NCI-H128 (cell line): Measurements from ENCODE around the gene PPP2R5D.
"Not testable (repeated sequence)": the region's sequence is repeated elsewhere in the genome, so short reads cannot be mapped to it uniquely, and the experiment has no call there.

ENCODE experiments used
- DNase-seq: peaks from one replicate; lab custom pipeline; 2025; ENCODE audit not compliant: unreplicated experiment; lab: John Stamatoyannopoulos, UW

PPP2R5D gene

GRCh38 chr6:42984001-42984923 lies at the start of gene PPP2R5D:
PPP2R5D (plus strand) TSS chr6:42984570; CDS start chr6:42984678, 108 bp downstream.
- peak; percentile 97 for DNase-seq

DNA sequence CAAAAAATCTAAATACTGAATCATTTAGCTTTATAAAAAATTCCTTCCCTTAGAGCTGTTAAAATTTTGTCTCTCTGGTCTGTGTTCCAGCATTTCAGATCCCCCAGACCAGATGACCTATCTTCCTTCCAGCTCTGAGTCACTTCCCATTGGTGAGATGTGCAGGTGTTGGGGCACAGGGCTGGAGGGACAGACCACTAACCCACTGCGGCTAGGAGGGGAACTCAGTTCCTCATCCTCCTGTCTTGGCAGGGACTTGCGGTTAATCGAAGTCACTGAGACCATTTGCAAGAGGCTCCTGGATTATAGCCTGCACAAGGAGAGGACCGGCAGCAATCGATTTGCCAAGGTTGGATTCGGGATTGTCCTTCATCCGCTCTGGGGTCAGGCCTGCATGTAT lies 49.0 kb upstream of the PPP2R5D start:
- DNase-seq: no peak

GRCh38 chr6:42936398-42936797 lies 48.0 kb upstream of the PPP2R5D start:
- DNase-seq: no peak

DNA sequence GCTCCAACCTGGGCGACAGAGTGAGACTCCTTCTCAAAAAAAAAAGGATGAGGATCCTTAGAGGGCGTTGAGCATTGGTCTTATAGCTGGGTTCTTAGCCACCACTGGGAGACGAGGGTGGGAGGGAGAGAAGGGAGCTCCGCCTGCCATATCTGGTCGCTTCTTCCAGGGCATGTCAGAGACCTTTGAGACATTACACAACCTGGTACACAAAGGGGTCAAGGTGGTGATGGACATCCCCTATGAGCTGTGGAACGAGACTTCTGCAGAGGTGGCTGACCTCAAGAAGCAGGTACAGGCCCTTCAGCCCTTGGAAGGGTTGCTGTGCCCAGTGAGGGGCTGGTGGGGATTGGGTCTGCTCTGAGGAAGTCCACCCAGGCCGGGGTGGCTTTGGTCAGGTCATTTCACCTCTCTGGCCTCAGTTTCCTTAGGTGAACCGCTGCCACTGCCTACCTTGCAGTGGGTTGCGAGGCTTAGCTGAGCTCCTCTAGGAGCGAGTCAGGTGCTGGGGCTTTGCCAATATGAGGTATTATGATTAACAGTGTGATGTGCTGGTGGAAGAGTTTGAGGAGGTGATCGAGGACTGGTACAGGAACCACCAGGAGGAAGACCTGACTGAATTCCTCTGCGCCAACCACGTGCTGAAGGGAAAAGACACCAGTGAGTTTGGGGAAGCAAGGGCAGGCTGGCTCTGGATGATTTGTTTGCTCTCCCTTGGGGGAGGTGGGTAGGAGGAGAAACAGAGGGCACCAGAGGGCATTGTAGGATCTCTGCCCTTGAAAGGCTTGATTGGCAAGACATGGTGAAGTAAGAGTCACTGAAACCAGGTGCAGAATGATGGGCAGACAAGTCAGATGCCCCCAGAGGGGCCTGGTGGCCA lies 46.6 kb upstream of the PPP2R5D start:
- DNase-seq: no peak

- no peak for DNase-seq
Observed at GRCh38 chr6:42938428-42938796, 46.0 kb upstream of the PPP2R5D start.

DNA sequence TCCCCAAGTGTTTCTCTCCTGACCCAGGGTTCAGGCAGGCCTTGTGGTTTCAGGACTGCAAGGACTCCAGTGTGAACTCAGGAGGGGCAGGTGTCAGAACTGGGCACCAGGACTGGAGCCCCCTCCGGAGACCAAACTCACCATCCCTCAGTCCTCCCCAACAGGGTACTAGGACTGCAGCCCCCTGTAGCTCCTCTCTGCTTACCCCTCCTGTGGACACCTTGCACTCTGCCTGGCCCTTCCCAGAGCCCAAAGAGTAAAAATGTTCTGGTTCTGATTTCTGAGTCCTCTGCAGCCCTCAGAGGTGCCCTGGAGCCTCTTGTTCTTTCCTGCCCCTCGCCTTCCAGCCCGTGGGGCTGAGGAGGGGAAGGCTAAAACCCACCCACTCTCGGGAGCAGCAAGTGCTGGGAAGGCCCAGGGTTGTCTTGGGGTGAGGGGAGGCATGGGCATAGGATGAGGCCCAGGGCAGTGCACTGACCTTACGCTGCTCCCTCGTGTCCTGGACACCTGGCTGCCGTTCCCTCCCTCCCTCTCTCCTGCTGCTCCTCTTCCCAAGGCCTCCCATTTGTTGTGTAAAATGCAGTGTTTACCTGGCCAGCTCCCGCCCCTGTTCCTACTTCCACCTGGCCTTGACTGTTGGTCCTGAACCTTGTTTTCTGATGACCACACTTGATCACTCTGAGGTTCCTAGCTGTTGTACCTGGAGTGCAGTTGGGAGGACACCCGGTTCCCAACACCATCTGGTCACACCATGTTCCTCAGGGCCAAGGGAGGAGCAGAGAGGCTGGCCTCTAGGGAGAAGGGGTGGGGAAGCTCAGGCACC lies 45.2 kb upstream of the PPP2R5D start:
- no peak for DNase-seq

DNA sequence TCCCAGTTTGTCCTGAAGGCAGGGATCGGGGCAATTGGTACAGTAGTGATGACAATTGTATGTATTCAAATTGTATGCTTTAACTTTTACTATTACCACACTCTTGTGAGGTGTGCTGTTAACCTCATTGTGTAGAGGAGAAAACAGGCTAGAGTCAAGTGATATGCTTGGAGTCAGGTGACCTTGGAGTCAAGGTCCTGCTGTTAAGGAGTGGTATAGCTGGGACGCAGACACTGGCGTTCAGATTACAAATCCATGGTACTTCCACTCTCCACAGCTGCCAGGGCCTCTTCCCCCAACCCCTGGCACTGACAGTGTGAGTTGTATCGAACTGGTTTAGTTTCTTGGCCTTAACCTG lies 44.6 kb upstream of the PPP2R5D start:
- DNase-seq: no peak

- DNase-seq: no peak
Observed at GRCh38 chr6:42940493-42941045, 43.8 kb upstream of the PPP2R5D start.

GRCh38 chr6:42941356-42941755 lies 43.0 kb upstream of the PPP2R5D start:
- DNase-seq: not testable (repeated sequence)

- DNase-seq: no peak
Observed at GRCh38 chr6:42942444-42942843, 41.9 kb upstream of the PPP2R5D start.

DNA sequence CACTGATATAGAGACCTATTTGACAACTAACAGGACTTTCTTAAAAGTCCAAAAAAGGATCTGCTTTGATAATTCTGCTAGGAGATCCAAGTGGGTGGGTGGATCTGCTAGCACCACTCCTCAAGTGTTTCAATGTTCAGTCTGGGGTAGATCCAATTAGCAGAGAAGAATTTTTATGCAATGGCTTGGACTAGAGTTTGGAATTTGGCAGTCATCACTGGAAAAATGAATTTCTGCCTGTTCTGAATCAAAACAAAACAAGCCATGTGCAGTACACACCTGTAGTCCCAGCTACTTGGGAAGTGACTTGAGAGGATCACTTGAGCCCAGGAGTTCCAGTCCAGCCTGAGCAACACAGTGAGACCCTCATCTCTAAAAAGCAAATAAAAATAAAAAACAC lies 36.4 kb upstream of the PPP2R5D start:
- DNase-seq: no peak

DNA sequence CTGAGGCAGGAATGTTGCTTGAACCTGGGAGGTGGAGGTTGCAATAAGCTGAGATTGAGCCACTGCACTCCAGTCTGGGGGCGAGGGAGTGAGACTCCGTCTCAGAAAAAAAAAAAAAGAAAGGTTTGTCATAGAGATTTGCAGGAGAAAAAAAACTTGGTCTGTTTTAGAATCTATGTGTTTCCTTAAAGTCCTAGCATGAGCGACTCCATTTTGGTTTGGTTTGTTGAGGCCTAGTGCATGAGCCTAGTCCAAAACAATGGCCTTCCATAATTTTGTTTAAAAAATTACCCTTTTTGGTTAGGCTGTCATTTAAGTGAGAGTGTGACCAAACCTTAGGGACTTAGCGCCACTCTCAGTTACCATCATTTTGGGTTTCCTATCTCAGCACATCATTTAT lies 32.0 kb upstream of the PPP2R5D start:
- no peak for DNase-seq

DNA sequence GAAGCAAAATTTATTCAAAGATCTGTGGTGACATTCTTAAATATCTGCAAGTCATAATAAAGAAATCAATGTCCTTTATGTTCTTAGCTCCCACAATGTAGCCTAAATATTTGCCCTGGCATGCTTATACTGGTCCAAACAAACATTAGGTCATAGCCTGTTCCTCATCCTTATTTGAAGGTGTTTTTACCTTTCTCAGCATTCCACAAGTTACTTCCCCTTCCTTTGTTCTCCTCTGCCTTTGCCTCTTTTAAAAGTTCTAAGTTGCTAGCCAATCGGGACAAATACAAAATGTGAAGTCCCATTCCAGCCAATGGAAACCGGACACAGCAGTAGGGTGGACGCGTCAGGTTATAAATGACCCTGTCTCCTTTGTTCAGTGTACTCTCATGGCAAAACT lies 30.0 kb upstream of the PPP2R5D start:
- not testable (repeated sequence) for DNase-seq

GRCh38 chr6:42958125-42958524 lies 26.2 kb upstream of the PPP2R5D start:
- no peak for DNase-seq

DNA sequence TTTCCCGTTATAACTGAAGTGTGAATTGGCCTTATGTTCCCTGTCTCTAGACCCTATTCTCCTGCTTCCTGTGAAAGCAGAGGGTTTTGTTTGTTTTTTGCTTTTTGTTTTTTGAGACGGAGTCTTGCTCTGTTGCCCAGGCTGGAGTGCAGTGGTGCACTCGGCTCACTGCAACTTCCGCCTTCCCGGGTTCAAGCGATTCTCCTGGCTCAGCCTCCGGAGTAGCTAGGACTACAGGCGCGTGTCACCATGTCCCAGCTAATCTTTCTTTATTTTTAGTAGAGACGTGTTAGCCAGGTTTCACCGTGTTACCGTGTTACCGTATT lies 24.5 kb upstream of the PPP2R5D start:
- no peak for DNase-seq

DNA sequence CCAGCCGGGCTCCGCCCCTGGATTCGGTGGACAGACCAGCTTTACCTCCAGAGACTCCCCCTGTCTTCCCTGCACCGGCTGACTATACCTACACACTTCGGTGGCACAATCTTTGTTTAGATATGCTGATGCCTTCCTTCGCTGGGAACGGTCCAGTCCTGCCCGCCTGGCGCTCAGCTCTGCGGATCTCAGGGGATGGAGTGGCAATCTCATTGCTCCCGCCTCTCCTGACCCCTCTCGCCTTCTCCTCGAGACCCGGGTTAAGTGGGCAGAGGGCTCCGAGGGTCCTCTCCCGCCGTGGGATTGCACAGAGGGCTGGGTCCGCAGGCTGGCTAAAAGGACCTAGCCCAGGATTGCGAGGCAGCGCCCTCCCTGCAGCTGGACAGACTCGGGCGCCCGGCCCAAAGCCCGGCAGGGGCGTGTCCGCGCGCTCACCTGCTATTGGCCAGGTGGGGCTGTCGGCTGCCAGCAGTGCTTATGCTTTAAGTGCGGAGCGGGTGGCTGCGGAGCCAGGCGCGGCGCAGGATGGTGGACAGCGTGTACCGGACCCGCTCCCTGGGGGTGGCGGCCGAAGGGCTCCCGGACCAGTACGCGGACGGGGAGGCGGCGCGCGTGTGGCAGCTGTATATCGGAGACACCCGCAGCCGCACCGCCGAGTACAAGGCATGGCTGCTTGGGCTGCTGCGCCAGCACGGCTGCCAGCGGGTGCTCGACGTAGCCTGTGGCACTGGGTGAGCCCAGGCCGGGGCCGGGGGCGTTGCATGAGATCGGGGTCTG lies 23.9 kb upstream of the PPP2R5D start, which contains the start of gene GNMT:
TSS of gene GNMT (plus strand) at position 512 of the 777 bp plus-strand sequence. CDS start at position 526, 14 bp downstream.
- peak; percentile 27 for DNase-seq

- DNase-seq: no peak
Observed at GRCh38 chr6:42961020-42961470, 23.3 kb upstream of the PPP2R5D start.

GRCh38 chr6:42962096-42962495 lies 22.3 kb upstream of the PPP2R5D start:
- no peak for DNase-seq

DNA sequence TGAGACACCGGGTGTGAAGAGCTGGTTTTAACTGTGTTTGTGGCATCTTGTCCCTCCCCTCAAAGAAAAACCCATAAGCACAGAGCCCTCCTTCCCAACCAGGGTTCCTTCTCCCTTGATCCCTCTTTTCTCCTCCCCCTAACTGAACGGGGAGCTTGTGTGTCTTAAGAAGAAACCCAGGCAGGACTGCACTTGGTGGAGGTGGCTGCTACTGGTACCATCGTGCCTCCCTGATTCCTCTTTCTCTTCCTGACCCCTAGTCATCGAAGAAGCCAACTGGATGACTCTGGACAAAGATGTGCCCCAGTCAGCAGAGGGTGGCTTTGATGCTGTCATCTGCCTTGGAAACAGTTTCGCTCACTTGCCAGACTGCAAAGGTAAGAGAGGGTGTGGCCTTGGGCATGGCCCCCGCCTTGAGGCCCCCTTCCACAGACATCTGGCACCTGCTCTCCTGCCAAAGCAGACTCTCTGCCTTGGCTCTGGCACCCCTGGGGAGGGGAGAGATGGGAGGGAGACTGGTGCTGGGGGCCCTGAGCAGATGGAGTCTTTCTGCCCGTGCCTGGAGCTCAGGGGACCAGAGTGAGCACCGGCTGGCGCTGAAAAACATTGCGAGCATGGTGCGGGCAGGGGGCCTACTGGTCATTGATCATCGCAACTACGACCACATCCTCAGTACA lies 21.7 kb upstream of the PPP2R5D start:
- no peak for DNase-seq
